ENCODE results near the gene ACADS.

The ACADS gene

GRCh38 chr12:120720234-120720986 is 5.2 kb upstream of the ACADS start:
- TF ChIP-seq, protein P1, sequence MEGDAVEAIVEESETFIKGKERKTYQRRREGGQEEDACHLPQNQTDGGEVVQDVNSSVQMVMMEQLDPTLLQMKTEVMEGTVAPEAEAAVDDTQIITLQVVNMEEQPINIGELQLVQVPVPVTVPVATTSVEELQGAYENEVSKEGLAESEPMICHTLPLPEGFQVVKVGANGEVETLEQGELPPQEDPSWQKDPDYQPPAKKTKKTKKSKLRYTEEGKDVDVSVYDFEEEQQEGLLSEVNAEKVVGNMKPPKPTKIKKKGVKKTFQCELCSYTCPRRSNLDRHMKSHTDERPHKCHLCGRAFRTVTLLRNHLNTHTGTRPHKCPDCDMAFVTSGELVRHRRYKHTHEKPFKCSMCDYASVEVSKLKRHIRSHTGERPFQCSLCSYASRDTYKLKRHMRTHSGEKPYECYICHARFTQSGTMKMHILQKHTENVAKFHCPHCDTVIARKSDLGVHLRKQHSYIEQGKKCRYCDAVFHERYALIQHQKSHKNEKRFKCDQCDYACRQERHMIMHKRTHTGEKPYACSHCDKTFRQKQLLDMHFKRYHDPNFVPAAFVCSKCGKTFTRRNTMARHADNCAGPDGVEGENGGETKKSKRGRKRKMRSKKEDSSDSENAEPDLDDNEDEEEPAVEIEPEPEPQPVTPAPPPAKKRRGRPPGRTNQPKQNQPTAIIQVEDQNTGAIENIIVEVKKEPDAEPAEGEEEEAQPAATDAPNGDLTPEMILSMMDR (conservative IDR thresholded peaks at IDR 0.05; ENCODE audit: low read depth, low read length): no peak
- no peak overlapping the region for H3K4me3 ChIP-seq (ENCODE audit: low read length)
- no peak for DNase-seq (ENCODE audit: low read depth)

DNA sequence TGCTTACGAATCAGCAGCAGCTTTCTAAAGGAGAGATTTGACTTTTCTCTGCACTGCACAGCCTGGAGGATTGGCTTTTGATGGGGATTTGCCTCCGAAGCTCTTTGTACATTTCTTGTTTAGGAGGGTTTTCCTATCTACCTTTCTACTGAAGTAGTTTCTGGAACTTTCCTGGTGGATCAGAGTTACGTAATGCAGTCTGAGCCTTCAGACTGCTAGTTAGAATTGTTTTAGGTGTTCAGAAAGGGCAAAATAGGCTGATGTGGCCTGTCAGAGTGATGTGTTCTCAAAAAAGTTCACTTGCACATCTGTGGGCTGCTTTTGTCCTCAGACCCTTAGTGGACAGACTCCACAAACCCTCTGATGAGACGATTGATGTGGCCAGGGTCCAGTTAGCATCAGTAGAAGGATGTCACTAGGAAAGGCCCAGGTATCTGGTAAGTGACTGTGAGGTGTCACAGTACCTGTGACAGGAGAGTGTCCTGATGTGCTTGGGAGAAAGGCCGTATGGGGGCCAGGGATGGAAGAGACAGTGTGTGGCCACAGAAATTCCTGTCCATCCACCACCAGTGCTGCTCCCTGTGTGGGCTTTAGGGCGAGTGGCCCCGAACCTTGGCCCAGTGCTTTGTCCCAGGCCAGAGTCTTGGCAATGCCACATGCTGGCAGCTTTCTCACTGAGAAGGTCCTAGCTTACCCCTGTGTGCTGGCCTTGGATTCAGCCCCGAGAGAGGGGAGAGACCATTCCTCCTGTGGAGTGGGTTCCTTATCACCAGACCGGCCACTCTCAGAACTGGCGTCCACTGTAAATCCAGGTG is 4.4 kb upstream of the ACADS start:
- TF ChIP-seq, protein P1 (conservative IDR thresholded peaks at IDR 0.05; ENCODE audit: low read depth, low read length): no peak
- DNase-seq (ENCODE audit: low read depth): no peak
- H3K4me3 ChIP-seq (ENCODE audit: low read length): no peak overlapping the region

DNA sequence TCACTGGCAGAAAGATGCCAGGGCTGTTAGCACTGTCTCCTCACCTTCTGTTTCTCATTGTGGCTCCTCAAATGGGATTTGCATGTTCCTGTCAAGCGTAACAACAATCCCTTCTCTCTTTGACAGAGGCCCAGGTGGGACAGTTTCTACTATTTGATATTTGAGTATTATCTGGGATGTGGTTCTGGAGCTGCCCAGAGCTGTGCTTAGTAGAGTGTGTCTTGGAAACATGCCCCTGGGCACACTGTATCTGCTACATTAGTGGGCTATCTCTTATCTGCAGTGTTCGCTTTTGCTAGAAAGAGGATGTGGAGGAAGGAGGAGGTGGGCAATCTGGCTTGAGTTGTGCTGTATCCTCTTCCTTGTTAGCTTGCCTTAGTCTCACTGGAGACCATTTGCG is 3.8 kb upstream of the ACADS start:
- DNase-seq (ENCODE audit: low read depth): no peak
- H3K4me3 ChIP-seq (ENCODE audit: low read length): no peak overlapping the region
- TF ChIP-seq, protein P1 (conservative IDR thresholded peaks at IDR 0.05; ENCODE audit: low read depth, low read length): no peak

GRCh38 chr12:120722784-120723183 is 2.8 kb upstream of the ACADS start:
- H3K4me3 ChIP-seq (ENCODE audit: low read length): no peak overlapping the region
- TF ChIP-seq, protein P1 (conservative IDR thresholded peaks at IDR 0.05; ENCODE audit: low read depth, low read length): no peak
- DNase-seq (ENCODE audit: low read depth): no peak

GRCh38 chr12:120724720-120725119 is 906 bp upstream of the ACADS start:
- no peak for DNase-seq (ENCODE audit: low read depth)
- TF ChIP-seq, protein P1 (conservative IDR thresholded peaks at IDR 0.05; ENCODE audit: low read depth, low read length): no peak
- no peak overlapping the region for H3K4me3 ChIP-seq (ENCODE audit: low read length)

- no peak for DNase-seq (ENCODE audit: low read depth)
- TF ChIP-seq, protein P1 (conservative IDR thresholded peaks at IDR 0.05; ENCODE audit: low read depth, low read length): no peak
- peak overlapping the region; percentile 59 for H3K4me3 ChIP-seq (ENCODE audit: low read length)
Measured at GRCh38 chr12:120725151-120725658, 421 bp upstream of the ACADS start.

Data from retinal pigment epithelial cell (primary cell).